ENCODE measurements around the gene TMEM254. TPM values are rescaled to one million over a fixed set of nuclear protein-coding genes. Genes with fewer than 3 reads are reported as not detected.
A peak's percentile ranks its signal among the peaks of the same experiment; 100 is the strongest.

TMEM254 gene
- total and polyA plus RNA-seq, 2 experiments from 2014 or later, result 21.1 to 21.5 TPM

DNA sequence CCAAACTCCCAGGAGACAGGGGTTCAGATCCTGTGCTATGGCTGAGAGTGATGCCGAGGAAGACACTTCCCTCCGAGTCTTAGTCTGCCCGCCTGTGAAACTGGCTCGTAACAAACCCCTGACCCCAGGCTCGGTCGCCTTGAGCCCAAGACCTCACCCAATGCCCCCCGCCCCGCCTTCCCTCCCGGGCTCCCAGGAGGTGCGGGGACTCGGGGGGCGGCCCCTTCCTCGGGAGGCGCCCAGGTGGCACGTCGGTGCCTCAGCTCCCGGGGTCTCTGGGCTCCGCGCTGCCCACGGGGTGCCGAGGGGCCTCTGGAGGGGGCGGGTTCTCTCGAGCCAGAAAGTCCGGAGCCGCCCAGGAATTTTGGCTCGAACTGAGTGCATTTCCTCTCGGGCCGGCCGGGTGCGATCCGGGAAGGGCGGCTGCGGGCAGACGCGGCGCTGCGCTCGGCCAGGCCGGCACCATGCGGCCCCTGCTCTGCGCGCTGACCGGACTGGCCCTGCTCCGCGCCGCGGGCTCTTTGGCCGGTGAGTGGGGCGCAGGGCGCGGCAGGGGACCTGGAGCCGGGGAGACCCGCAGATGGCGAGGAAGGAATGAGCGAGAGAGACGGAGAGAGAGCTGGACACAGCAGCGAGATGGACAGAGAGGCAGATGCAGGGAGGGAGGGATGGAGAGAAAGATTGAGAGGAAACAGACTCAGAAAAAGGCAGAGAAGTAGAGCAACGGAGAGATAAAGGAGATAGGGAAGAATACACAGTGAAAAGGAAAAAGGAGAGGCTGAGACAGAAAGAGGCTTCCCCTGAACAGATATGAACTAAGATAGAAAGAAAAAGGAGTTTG lies 54.1 kb downstream of the TMEM254 start, which contains the start of gene PLAC9:
TSS of gene PLAC9 (plus strand) at position 432 of the 841 bp plus-strand sequence. CDS start at position 465, 33 bp downstream.
- peak within 1 kb of the TSS; percentile 70 for H3K4me2 ChIP-seq
- H3K27ac ChIP-seq (ENCODE audit: low read depth), result no peak within 1 kb of the TSS
- Mint-ChIP-seq H3K27ac (no peak within 1 kb of the TSS), H3K27me3 (ENCODE audit: insufficient read depth, low read depth, poor library complexity) (peaks cover 17% of the 10 kb centered on the region), H3K9me3 (no peaks in the 10 kb centered on the region), H3K36me3 (ENCODE audit: low read depth) (no peaks in the 10 kb centered on the region), H3K4me1 (peaks cover 20% of the 10 kb centered on the region), H3K4me3 (peak within 1 kb of the TSS; percentile 74)
- no peaks in the 10 kb centered on the region for H3K36me3 ChIP-seq (ENCODE audit: insufficient read depth)
- no peaks in the 10 kb centered on the region for H3K79me2 ChIP-seq (replicated peaks; ENCODE audit: insufficient read depth)
- DNase-seq (ENCODE audit: low spot score), result peak; percentile 73
- H4K20me1 ChIP-seq (replicated peaks; ENCODE audit: insufficient read depth), result no peaks in the 10 kb centered on the region
- peak within 1 kb of the TSS; percentile 82 for H3K4me3 ChIP-seq
- H2AFZ ChIP-seq, result peak within 1 kb of the TSS; percentile 80; the same call in 1 of the 2 replicates
- H3K9me2 ChIP-seq (ENCODE audit: insufficient read depth), result no peaks in the 10 kb centered on the region
- H3K27me3 ChIP-seq (ENCODE audit: insufficient read depth), result peaks cover 22% of the 10 kb centered on the region
- H3F3A ChIP-seq (replicated peaks; ENCODE audit: low read depth), result no peaks in the 10 kb centered on the region
- TF ChIP-seq CREB1 (CRISPR knock-in tag; IDR thresholded peaks at IDR 0.05; ENCODE audit: low read depth) (no peak), JUNB (IDR thresholded peaks at IDR 0.05; ENCODE audit: unreplicated experiment) (no peak), POLR2AphosphoS5 (IDR thresholded peaks at IDR 0.05; ENCODE audit: low read depth) (no peak; the same call in 1 of the 2 replicates), ZNF331 (CRISPR knock-in tag; IDR thresholded peaks at IDR 0.05; ENCODE audit: low read depth) (no peak), STAT1 (IDR thresholded peaks at IDR 0.05; ENCODE audit: unreplicated experiment) (no peak), ZNF462 (CRISPR knock-in tag; IDR thresholded peaks at IDR 0.05) (no peak), NANOG (IDR thresholded peaks at IDR 0.05; ENCODE audit: borderline replicate concordance) (no peak)
- peak; percentile 84 for ATAC-seq
- H3K4me1 ChIP-seq (ENCODE audit: insufficient read depth), result peaks cover 4% of the 10 kb centered on the region; the same call in 1 of the 2 replicates
